DOHH2 (cell line): ENCODE results near the gene HLTF.

Source experiments
- CTCF ChIP-seq: fragments of 200-600 bp; sonication (generic); IDR thresholded peaks from one replicate; pipeline ENCODE4 v1.5.1; 2014; ENCODE audit warnings: antibody characterized with exemption, mild to moderate bottlenecking, low read depth, low read length; ENCODE audit not compliant: poor library complexity, severe bottlenecking
- EZH2phosphoT487 ChIP-seq: fragments of 200-600 bp; sonication (generic); IDR thresholded peaks from 2 replicates; pipeline ENCODE4 v1.6.1; 2017; ENCODE audit warnings: borderline replicate concordance, mild to moderate bottlenecking, antibody characterized with exemption, low read length, moderate library complexity, mixed read lengths

- TF ChIP-seq CTCF (no peak), EZH2phosphoT487 (no peak)
Measured at GRCh38 chr3:149026718-149027117, 59.6 kb downstream of the HLTF start.
